Measurements from ENCODE around the gene NUDT21. TPM values are rescaled to one million over a fixed set of nuclear protein-coding genes. Genes with fewer than 3 reads are reported as not detected.

Gene NUDT21
- total RNA-seq, 4 donors from 2014 or later: 24.3 to 71.5 (median 35.9) TPM

- H3K36me3 ChIP-seq: peaks cover under 1 to 68% of the 10 kb centered on the region in 2 donors
- TF ChIP-seq POLR2A (IDR thresholded peaks at IDR 0.05) (no peak), CTCF (IDR thresholded peaks at IDR 0.05 in 4 of 5, conservative IDR thresholded peaks at IDR 0.05 in 1 of 5) (no peak)
- peak; percentile 74 to 79 for ATAC-seq
- intact Hi-C loops (cut with DNase I; ENCODE audit: low total_unique reads): no loop called here
- H3K27ac ChIP-seq: peak overlapping the region; percentile 77 to 96 (median 84)
- no peaks in the 10 kb centered on the region for H3K9me3 ChIP-seq
- H3K4me3 ChIP-seq: no peak overlapping the region
- in situ Hi-C loops (cut with MboI; ENCODE audit: low sequenced_read_pairs in 4 of 4): loop anchor here in 1 of 4 donors (25.0 kb wide), 1 partner anchor 279 kb away; the partner anchor contains the start of gene MT1X
- peak; percentile 32 to 64 for DNase-seq
- peaks cover 43 to 47% of the 10 kb centered on the region in 2 donors for H3K4me1 ChIP-seq
- no peaks in the 10 kb centered on the region for H3K27me3 ChIP-seq
Observed at GRCh38 chr16:56408379-56409098, 42.6 kb downstream of the NUDT21 start.

- DNase-seq (no peak), ATAC-seq (no peak)
- peak overlapping the region; percentile 77 to 96 (median 84) for H3K27ac ChIP-seq
- peaks cover 38 to 43% of the 10 kb centered on the region in 2 donors for H3K4me1 ChIP-seq
- TF ChIP-seq POLR2A (IDR thresholded peaks at IDR 0.05) (no peak), CTCF (IDR thresholded peaks at IDR 0.05 in 4 of 5, conservative IDR thresholded peaks at IDR 0.05 in 1 of 5) (no peak)
- in situ Hi-C loops (cut with MboI; ENCODE audit: low sequenced_read_pairs in 4 of 4): loop anchor here in 1 of 4 donors (25.0 kb wide), 1 partner anchor 281 kb away; the partner anchor contains the start of gene MT1X
- no peak overlapping the region for H3K4me3 ChIP-seq
- intact Hi-C loops (cut with DNase I; ENCODE audit: low total_unique reads): no loop called here
- H3K9me3 ChIP-seq: no peaks in the 10 kb centered on the region
- H3K27me3 ChIP-seq: no peaks in the 10 kb centered on the region
- H3K36me3 ChIP-seq: peaks cover 6 to 81% of the 10 kb centered on the region in 2 donors
Observed at GRCh38 chr16:56405977-56406672, 45.0 kb downstream of the NUDT21 start.

- ATAC-seq (peak; percentile 76 to 80), DNase-seq (peak; percentile 61 to 92)
- in situ Hi-C loops (cut with MboI; ENCODE audit: low sequenced_read_pairs in 4 of 4): loop anchor here in 1 of 4 donors (25.0 kb wide), 1 partner anchor 286 kb away; the partner anchor contains the start of gene MT1X
- no peaks in the 10 kb centered on the region for H3K27me3 ChIP-seq
- intact Hi-C loops (cut with DNase I; ENCODE audit: low total_unique reads): no loop called here
- H3K9me3 ChIP-seq: no peaks in the 10 kb centered on the region
- peaks cover 26 to 28% of the 10 kb centered on the region in 2 donors for H3K4me1 ChIP-seq
- peak overlapping the region; percentile 80 to 90 (median 90) for H3K27ac ChIP-seq
- no peak overlapping the region for H3K4me3 ChIP-seq
- TF ChIP-seq POLR2A (IDR thresholded peaks at IDR 0.05): no peak
- peak in 4 of 5 experiments; percentile 33 to 67 (median 42) for TF ChIP-seq CTCF (IDR thresholded peaks at IDR 0.05 in 4 of 5, conservative IDR thresholded peaks at IDR 0.05 in 1 of 5)
- peaks cover 6 to 52% of the 10 kb centered on the region in 2 donors for H3K36me3 ChIP-seq
Observed at GRCh38 chr16:56401482-56401881, 49.6 kb downstream of the NUDT21 start.

- ATAC-seq: no peak
- no peak for DNase-seq
- Histone ChIP-seq H3K36me3 (peaks cover 6 to 51% of the 10 kb centered on the region in 2 donors), H3K4me1 (peaks cover 26 to 28% of the 10 kb centered on the region in 2 donors), H3K27ac (peak overlapping the region; percentile 80 to 90 (median 90)), H3K9me3 (no peaks in the 10 kb centered on the region), H3K27me3 (no peaks in the 10 kb centered on the region), H3K4me3 (no peak overlapping the region)
- in situ Hi-C loops (cut with MboI; ENCODE audit: low sequenced_read_pairs in 4 of 4): loop anchor here in 1 of 4 donors (25.0 kb wide), 1 partner anchor 287 kb away; the partner anchor contains the start of gene MT1X
- no peak for TF ChIP-seq POLR2A (IDR thresholded peaks at IDR 0.05)
- intact Hi-C loops (cut with DNase I; ENCODE audit: low total_unique reads): no loop called here
Observed at GRCh38 chr16:56400458-56400857, 50.7 kb downstream of the NUDT21 start.

- in situ Hi-C loops (cut with MboI; ENCODE audit: low sequenced_read_pairs in 4 of 4) (no loop called here), intact Hi-C loops (cut with DNase I; ENCODE audit: low total_unique reads) (no loop called here)
- DNase-seq (no peak), ATAC-seq (peak; percentile 61 to 69)
- Histone ChIP-seq H3K27ac (peak overlapping the region; percentile 80 to 90 (median 90)), H3K36me3 (peaks cover 6 to 41% of the 10 kb centered on the region in 2 donors), H3K4me1 (peaks cover 26 to 28% of the 10 kb centered on the region in 2 donors), H3K4me3 (no peak overlapping the region), H3K9me3 (no peaks in the 10 kb centered on the region), H3K27me3 (no peaks in the 10 kb centered on the region)
- TF ChIP-seq CTCF (IDR thresholded peaks at IDR 0.05 in 4 of 5, conservative IDR thresholded peaks at IDR 0.05 in 1 of 5): no peak
- no peak for TF ChIP-seq POLR2A (IDR thresholded peaks at IDR 0.05)
Observed at GRCh38 chr16:56399486-56399885, 51.6 kb downstream of the NUDT21 start.

Measured in gastrocnemius medialis (tissue), 4 donors.